Glomerular visceral epithelial cell (primary cell): ENCODE data around the gene FLVCR1.

ENCODE experiments used
- DNase-seq: peaks from one replicate; pipeline ENCODE4 v3.0.0-alpha.2; 2016; ENCODE audit errors: extremely low spot score

The FLVCR1 gene

GRCh38 chr1:212945463-212946160 lies 87.5 kb downstream of the FLVCR1 start:
- DNase-seq = no peak

GRCh38 chr1:212946872-212947271 lies 88.8 kb downstream of the FLVCR1 start:
- no peak for DNase-seq
